Gastrocnemius medialis (tissue), 4 donors: ENCODE data around the gene KIRREL3. TPM values are rescaled to one million over a fixed set of nuclear protein-coding genes. Genes with fewer than 3 reads are reported as not detected.

Experiments used
- ATAC-seq, 2 donors: fragments of 150-250 bp; one replicate each; pipeline ENCODE4 v1.9.1; 2016
- DNase-seq, 2 donors: peaks; one replicate each; pipeline ENCODE4 v3.0.0-alpha.2; 2019
- H3K27ac ChIP-seq, 4 donors: fragments of 200-600 bp; sonication (generic); 1 replicate in 1 of 4; 2 replicates in 3 of 4; pipeline ENCODE4 v1.5.1; 2016 to 2018; ENCODE audit warnings: mild to moderate bottlenecking in 2 of 4, moderate library complexity in 1 of 4
- H3K27me3 ChIP-seq, 3 donors: fragments of 200-600 bp; sonication (generic) in 2 of 3; 1 replicate in 1 of 3; 2 replicates in 2 of 3; pipeline versions ENCODE4 v1.5.1 to v1.6.0; 2016 to 2019; ENCODE audit warnings: mild to moderate bottlenecking in 1 of 3, moderate library complexity in 1 of 3
- H3K36me3 ChIP-seq, 2 donors: fragments of 200-600 bp; sonication (generic) in 1 of 2; one replicate each; pipeline ENCODE4 v1.5.1; 2017 to 2018
- H3K4me1 ChIP-seq, 2 donors: fragments of 200-600 bp; sonication (generic) in 1 of 2; one replicate each; pipeline ENCODE4 v1.5.1; 2016 to 2017; ENCODE audit warnings: mild to moderate bottlenecking in 2 of 2
- H3K4me3 ChIP-seq, 4 donors: fragments of 200-600 bp; sonication (generic) in 3 of 4; 1 replicate in 1 of 4; 2 replicates in 3 of 4; pipeline ENCODE4 v1.5.1; 2016 to 2019; ENCODE audit warnings: mild to moderate bottlenecking in 2 of 4
- H3K9me3 ChIP-seq, 3 donors: fragments of 200-600 bp; sonication (generic) in 2 of 3; 1 replicate in 1 of 3; 2 replicates in 2 of 3; pipeline ENCODE4 v1.5.1; 2016 to 2019
- CTCF ChIP-seq, 5 experiments: fragments of 450-650 bp in 3 of 5; fragments of 200-600 bp in 2 of 5; sonication (generic) in 2 of 5; IDR thresholded peaks in 4 of 5; conservative IDR thresholded peaks in 1 of 5; 1 replicate in 4 of 5; 2 replicates in 1 of 5; pipeline ENCODE4 v1.5.1; 2016 to 2019; ENCODE audit warnings: antibody characterized with exemption in 5 of 5, mild to moderate bottlenecking in 3 of 5, moderate library complexity in 3 of 5
- POLR2A ChIP-seq, 2 donors: fragments of 450-650 bp; IDR thresholded peaks; one replicate each; pipeline ENCODE4 v1.6.1; 2017; ENCODE audit warnings: antibody characterized with exemption in 2 of 2, mild to moderate bottlenecking in 2 of 2, moderate library complexity in 2 of 2
- in situ Hi-C, 4 donors: fragments of 200-750 bp; cut with MboI; loops; one replicate each; pipeline versions ENCODE4 v1.15.0 to v1.8.0; 2017; ENCODE audit warnings: low sequenced_read_pairs in 4 of 4
- intact Hi-C: fragments of 100-400 bp; cut with DNase I; formaldehyde crosslinking; loops from one replicate; pipeline ENCODE4 v1.15.1; 2023; ENCODE audit warnings: low total_unique reads
- total RNA-seq, 4 donors: library from RNA; depleted of rRNA; stranded (reverse); fragments of >200 nt; gene quantifications; one replicate each; pipeline versions ENCODE4 v1.1.0 to v1.2.3, GENCODE V29; 2016

Gene KIRREL3
- total RNA-seq, 4 donors from 2014 or later = 0.10 TPM; not detected in 3

- no peak for DNase-seq
- Histone ChIP-seq H3K9me3 (no peaks in the 10 kb centered on the region), H3K36me3 (no peaks in the 10 kb centered on the region), H3K4me1 (no peaks in the 10 kb centered on the region), H3K4me3 (no peak overlapping the region), H3K27ac (no peak overlapping the region), H3K27me3 (no peaks in the 10 kb centered on the region)
- no peak for ATAC-seq
- intact Hi-C loops (no loop called here), in situ Hi-C loops (no loop called here)
- TF ChIP-seq POLR2A (IDR thresholded peaks at IDR 0.05) = no peak
- no peak for TF ChIP-seq CTCF (IDR thresholded peaks at IDR 0.05 in 4 of 5, conservative IDR thresholded peaks at IDR 0.05 in 1 of 5)
These were observed 591.0 kb downstream of the KIRREL3 start for GRCh38 chr11:126409620-126409985.

GRCh38 chr11:126408901-126409619 lies 591.5 kb downstream of the KIRREL3 start:
- Histone ChIP-seq H3K27ac (no peak overlapping the region), H3K27me3 (no peaks in the 10 kb centered on the region), H3K4me3 (no peak overlapping the region), H3K9me3 (no peaks in the 10 kb centered on the region), H3K36me3 (no peaks in the 10 kb centered on the region), H3K4me1 (no peaks in the 10 kb centered on the region)
- intact Hi-C loops = no loop called here
- ATAC-seq (no peak), DNase-seq (no peak)
- in situ Hi-C loops = no loop called here
- TF ChIP-seq CTCF (IDR thresholded peaks at IDR 0.05 in 4 of 5, conservative IDR thresholded peaks at IDR 0.05 in 1 of 5) = no peak
- no peak for TF ChIP-seq POLR2A (IDR thresholded peaks at IDR 0.05)

GRCh38 chr11:126408496-126408895 lies 592.1 kb downstream of the KIRREL3 start:
- intact Hi-C loops (no loop called here), in situ Hi-C loops (no loop called here)
- H3K4me1 ChIP-seq = no peaks in the 10 kb centered on the region
- no peak overlapping the region for H3K4me3 ChIP-seq
- H3K9me3 ChIP-seq = no peaks in the 10 kb centered on the region
- H3K27ac ChIP-seq = no peak overlapping the region
- H3K27me3 ChIP-seq = no peaks in the 10 kb centered on the region
- TF ChIP-seq CTCF (IDR thresholded peaks at IDR 0.05 in 4 of 5, conservative IDR thresholded peaks at IDR 0.05 in 1 of 5) = no peak
- DNase-seq (no peak), ATAC-seq (no peak)
- no peaks in the 10 kb centered on the region for H3K36me3 ChIP-seq

- intact Hi-C loops = no loop called here
- no peak overlapping the region for H3K4me3 ChIP-seq
These were observed 592.8 kb downstream of the KIRREL3 start for GRCh38 chr11:126407682-126408288.

More at GRCh38 chr11:126407682-126408288, 592.8 kb downstream of the KIRREL3 start:
- DNase-seq (no peak), ATAC-seq (no peak)
- TF ChIP-seq CTCF (IDR thresholded peaks at IDR 0.05 in 4 of 5, conservative IDR thresholded peaks at IDR 0.05 in 1 of 5) (no peak), POLR2A (IDR thresholded peaks at IDR 0.05) (no peak)
- no peaks in the 10 kb centered on the region for H3K4me1 ChIP-seq
- no peaks in the 10 kb centered on the region for H3K9me3 ChIP-seq
- in situ Hi-C loops = no loop called here
- no peaks in the 10 kb centered on the region for H3K27me3 ChIP-seq
- no peak overlapping the region for H3K27ac ChIP-seq
- no peaks in the 10 kb centered on the region for H3K36me3 ChIP-seq
